GM12891 (cell line): Measurements from ENCODE around the gene ZNF471.

Experiments used
- DNase-seq: peaks from one replicate; pipeline ENCODE4 v3.0.0; 2011; ENCODE audit warnings: low spot score; ENCODE audit not compliant: insufficient read length
- FAIRE-seq: peaks from 2 replicates; lab custom pipeline; 2011; peaks lifted over from hg19 to GRCh38; lab: Jason Lieb, UNC
- PAX5 ChIP-seq: IDR thresholded peaks from 2 replicates; pipeline ENCODE4 v1.6.1; 2011; ENCODE audit warnings: low read length, moderate library complexity, mild to moderate bottlenecking; ENCODE audit not compliant: insufficient read depth, severe bottlenecking
- POLR2A ChIP-seq: IDR thresholded peaks from 2 replicates; pipeline ENCODE4 v1.6.1; 2011; ENCODE audit warnings: low read depth, low read length, control low read depth
- POLR2AphosphoS5 ChIP-seq: IDR thresholded peaks from 2 replicates; pipeline ENCODE4 v1.6.1; 2011; ENCODE audit warnings: low read depth, low read length, control low read depth
- POU2F2 ChIP-seq: IDR thresholded peaks from 2 replicates; pipeline ENCODE4 v1.6.1; 2011; ENCODE audit warnings: low read depth, mild to moderate bottlenecking, control low read depth, low read length, moderate library complexity
- SPI1 ChIP-seq: IDR thresholded peaks from 2 replicates; pipeline ENCODE4 v1.6.1; 2011; ENCODE audit warnings: low read depth, low read length, control low read depth
- TAF1 ChIP-seq: IDR thresholded peaks from 2 replicates; pipeline ENCODE4 v1.6.1; 2011; ENCODE audit warnings: low read depth, low read length, control low read depth

The ZNF471 gene

DNA sequence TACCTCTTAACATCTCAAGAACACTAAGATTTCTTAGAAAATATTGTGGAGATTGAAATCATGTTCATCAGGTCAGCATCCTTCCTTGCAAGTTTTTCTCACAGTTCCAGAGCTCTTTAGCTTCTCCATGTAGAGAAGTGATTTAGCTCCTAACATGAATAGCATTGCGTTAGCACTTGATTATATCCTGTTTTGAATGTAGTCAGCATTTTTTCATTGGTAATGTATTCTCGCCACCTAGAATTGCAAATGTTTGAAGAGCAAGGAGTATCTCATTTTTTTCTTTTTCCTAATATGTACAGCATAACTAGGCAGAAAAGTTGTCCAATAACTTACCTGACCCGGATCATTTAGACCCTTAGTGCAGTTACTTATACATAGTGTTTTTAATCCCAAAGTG is 66.3 kb downstream of the ZNF471 start:
- no peak for DNase-seq
- no peak for FAIRE-seq
- no peak for TF ChIP-seq POU2F2
- TF ChIP-seq POLR2A = no peak
- TF ChIP-seq PAX5 = no peak
- TF ChIP-seq TAF1 = no peak
- TF ChIP-seq SPI1 = no peak
- no peak for TF ChIP-seq POLR2AphosphoS5

DNA sequence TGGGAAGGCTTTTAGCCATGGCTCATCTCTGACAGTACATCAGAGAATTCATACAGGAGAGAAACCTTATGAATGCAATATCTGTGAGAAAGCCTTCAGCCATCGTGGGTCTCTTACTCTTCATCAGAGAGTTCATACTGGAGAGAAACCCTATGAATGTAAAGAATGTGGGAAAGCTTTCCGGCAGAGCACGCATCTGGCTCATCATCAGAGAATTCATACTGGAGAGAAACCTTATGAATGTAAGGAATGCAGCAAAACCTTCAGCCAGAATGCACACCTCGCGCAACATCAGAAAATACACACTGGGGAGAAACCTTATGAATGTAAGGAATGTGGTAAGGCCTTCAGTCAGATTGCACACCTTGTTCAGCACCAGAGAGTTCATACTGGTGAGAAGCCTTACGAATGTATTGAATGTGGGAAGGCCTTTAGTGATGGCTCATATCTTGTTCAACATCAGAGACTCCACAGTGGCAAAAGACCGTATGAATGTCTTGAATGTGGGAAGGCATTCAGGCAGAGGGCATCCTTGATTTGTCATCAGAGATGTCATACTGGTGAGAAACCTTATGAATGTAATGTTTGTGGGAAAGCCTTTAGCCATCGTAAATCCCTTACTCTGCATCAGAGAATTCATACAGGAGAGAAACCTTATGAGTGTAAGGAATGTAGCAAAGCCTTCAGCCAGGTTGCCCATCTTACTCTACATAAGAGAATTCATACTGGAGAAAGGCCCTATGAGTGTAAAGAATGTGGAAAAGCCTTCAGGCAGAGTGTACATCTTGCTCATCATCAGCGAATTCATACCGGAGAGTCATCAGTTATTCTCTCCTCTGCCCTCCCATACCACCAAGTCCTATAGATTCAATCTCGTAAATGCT is 70.3 kb downstream of the ZNF471 start:
- FAIRE-seq = no peak
- TF ChIP-seq TAF1 = no peak
- no peak for DNase-seq
